GM23338 (cell line): ENCODE results near the gene NTMT2. TPM values are rescaled to one million over a fixed set of nuclear protein-coding genes. Genes with fewer than 3 reads are reported as not detected.

Experiments used
- ATAC-seq: fragments of 200-7000 bp; cut with Tn5 transposase; 3 replicates; pipeline ENCODE4 v1.9.1; 2020
- DNase-seq: peaks from one replicate; pipeline ENCODE4 v3.0.0-alpha.2; 2015; ENCODE audit warnings: low spot score
- H2AFZ ChIP-seq: fragments of 200-600 bp; sonication (generic); 2 replicates; pipeline ENCODE4 v1.8.0; 2016; ENCODE audit warnings: antibody characterized with exemption, mild to moderate bottlenecking, moderate library complexity
- H3F3A ChIP-seq: fragments of 200-600 bp; sonication (generic); replicated peaks from 2 replicates; pipeline ENCODE4 v1.8.0; 2017; ENCODE audit warnings: antibody characterized with exemption, mixed run types, low read depth
- H3K27ac ChIP-seq: fragments of 200-600 bp; sonication (generic); 2 replicates; pipeline ENCODE4 v1.6.1; 2016; ENCODE audit warnings: low read depth
- H3K27me3 ChIP-seq: fragments of 200-600 bp; sonication (generic); 2 replicates; pipeline ENCODE4 v1.8.0; 2016; ENCODE audit warnings: mild to moderate bottlenecking, mixed run types, moderate library complexity; ENCODE audit not compliant: insufficient read depth
- H3K36me3 ChIP-seq: fragments of 200-600 bp; sonication (generic); 2 replicates; pipeline ENCODE4 v1.8.0; 2016; ENCODE audit warnings: mild to moderate bottlenecking; ENCODE audit not compliant: insufficient read depth
- H3K4me1 ChIP-seq: fragments of 200-600 bp; sonication (generic); 2 replicates; pipeline ENCODE4 v1.8.0; 2016; ENCODE audit warnings: mild to moderate bottlenecking, moderate library complexity; ENCODE audit not compliant: insufficient read depth
- H3K4me2 ChIP-seq: fragments of 200-600 bp; sonication (generic); 2 replicates; pipeline ENCODE4 v1.7.1; 2017; ENCODE audit warnings: mixed run types
- H3K4me3 ChIP-seq: fragments of 200-600 bp; sonication (generic); 2 replicates; pipeline ENCODE4 v1.6.1; 2016; ENCODE audit warnings: mixed run types
- H3K79me2 ChIP-seq: fragments of 200-600 bp; sonication (generic); replicated peaks from 2 replicates; pipeline ENCODE4 v1.8.0; 2017; ENCODE audit warnings: mild to moderate bottlenecking; ENCODE audit not compliant: insufficient read depth
- H3K9me2 ChIP-seq: fragments of 200-600 bp; sonication (generic); 2 replicates; pipeline ENCODE4 v1.8.0; 2017; ENCODE audit not compliant: insufficient read depth
- H4K20me1 ChIP-seq: fragments of 200-600 bp; sonication (generic); replicated peaks from 2 replicates; pipeline ENCODE4 v1.8.0; 2017; ENCODE audit warnings: mild to moderate bottlenecking; ENCODE audit not compliant: insufficient read depth
- H3K27ac Mint-ChIP-seq: 2 replicates; pipeline ENCODE4 v1.8.0; 2020; ENCODE audit warnings: inconsistent platforms, mild to moderate bottlenecking, moderate library complexity, mixed read lengths
- H3K27me3 Mint-ChIP-seq: 3 replicates; pipeline ENCODE4 v1.8.0; 2022; ENCODE audit warnings: low read depth, mild to moderate bottlenecking, moderate library complexity, mixed read lengths, inconsistent platforms; ENCODE audit not compliant: insufficient read depth, poor library complexity
- H3K36me3 Mint-ChIP-seq: 3 replicates; pipeline ENCODE4 v1.8.0; 2021; ENCODE audit warnings: low read depth, mild to moderate bottlenecking, inconsistent platforms, moderate library complexity, mixed read lengths
- H3K4me1 Mint-ChIP-seq: 3 replicates; pipeline ENCODE4 v1.8.0; 2020; ENCODE audit warnings: mild to moderate bottlenecking, inconsistent platforms, mixed read lengths
- H3K4me3 Mint-ChIP-seq: 3 replicates; pipeline ENCODE4 v1.8.0; 2021; ENCODE audit warnings: moderate library complexity, mild to moderate bottlenecking, inconsistent platforms, mixed read lengths
- H3K9me3 Mint-ChIP-seq: 3 replicates; pipeline ENCODE4 v1.8.0; 2020; ENCODE audit warnings: moderate library complexity, mild to moderate bottlenecking, inconsistent platforms, mixed read lengths
- CREB1 ChIP-seq: fragments of 250-450 bp; sonication (Bioruptor Pico); IDR thresholded peaks from 2 replicates; pipeline ENCODE4 v1.5.0; 2020; ENCODE audit warnings: low read depth, mild to moderate bottlenecking, moderate library complexity
- EZH2phosphoT487 ChIP-seq: fragments of 200-600 bp; sonication (generic); IDR thresholded peaks from one replicate; pipeline ENCODE4 v1.8.1; 2018; ENCODE audit warnings: antibody characterized with exemption; ENCODE audit not compliant: unreplicated experiment
- JUNB ChIP-seq: IDR thresholded peaks from one replicate; pipeline ENCODE4 v1.6.1; 2016; ENCODE audit warnings: antibody characterized with exemption; ENCODE audit not compliant: unreplicated experiment
- NANOG ChIP-seq: IDR thresholded peaks from 2 replicates; pipeline ENCODE4 v1.6.1; 2016; ENCODE audit warnings: antibody characterized with exemption, borderline replicate concordance
- POLR2AphosphoS5 ChIP-seq: IDR thresholded peaks from 2 replicates; pipeline ENCODE4 v1.6.1; 2016; ENCODE audit warnings: antibody characterized with exemption, low read depth
- REST ChIP-seq: IDR thresholded peaks from one replicate; pipeline ENCODE4 v1.6.1; 2018; ENCODE audit warnings: antibody characterized with exemption; ENCODE audit not compliant: unreplicated experiment
- STAT1 ChIP-seq: IDR thresholded peaks from one replicate; pipeline ENCODE4 v1.6.1; 2016; ENCODE audit warnings: antibody characterized with exemption; ENCODE audit not compliant: unreplicated experiment
- ZNF114 ChIP-seq: fragments of 250-450 bp; sonication (Bioruptor Pico); IDR thresholded peaks from 2 replicates; pipeline ENCODE4 v1.5.0; 2020; ENCODE audit warnings: mild to moderate bottlenecking, moderate library complexity
- ZNF331 ChIP-seq: fragments of 250-450 bp; sonication (Bioruptor Pico); IDR thresholded peaks from 2 replicates; pipeline ENCODE4 v1.5.0; 2020; ENCODE audit warnings: low read depth, mild to moderate bottlenecking, moderate library complexity
- polyA plus RNA-seq: library from polyadenylated mRNA; unstranded; fragments of >200 nt; fragmentation: Nextera tagmentation; extraction: Ambion mirVana; gene quantifications from 2 replicates; pipeline ENCODE4 v1.2.1, GENCODE V29; 2016
- total RNA-seq: library from RNA; depleted of rRNA; stranded (reverse); fragments of >200 nt; shearing (Covaris generic); gene quantifications from 2 replicates; pipeline ENCODE4 v1.2.3, GENCODE V29; 2014
- TF ChIP-seq, protein P1 (sequence below), 2 experiments: fragments of 200-600 bp in 1 of 2; sonication (generic) in 1 of 2; conservative IDR thresholded peaks; 2 replicates each; pipeline versions ENCODE4 v1.5.1 to v1.6.1; 2016 to 2017; ENCODE audit warnings: antibody characterized with exemption in 2 of 2, low read depth in 2 of 2, mild to moderate bottlenecking in 2 of 2, moderate library complexity in 1 of 2
- TF ChIP-seq, protein P2 (sequence below): fragments of 250-450 bp; sonication (Bioruptor Pico); IDR thresholded peaks from 2 replicates; pipeline ENCODE4 v1.5.0; 2020; ENCODE audit warnings: mild to moderate bottlenecking, moderate library complexity
- TF ChIP-seq, protein P3 (sequence below): IDR thresholded peaks from 2 replicates; pipeline ENCODE4 v1.6.1; 2016; ENCODE audit warnings: antibody characterized with exemption

The NTMT2 gene
- total and polyA plus RNA-seq, 2 experiments from 2014 or later: 0.48 TPM; not detected in 1

DNA sequence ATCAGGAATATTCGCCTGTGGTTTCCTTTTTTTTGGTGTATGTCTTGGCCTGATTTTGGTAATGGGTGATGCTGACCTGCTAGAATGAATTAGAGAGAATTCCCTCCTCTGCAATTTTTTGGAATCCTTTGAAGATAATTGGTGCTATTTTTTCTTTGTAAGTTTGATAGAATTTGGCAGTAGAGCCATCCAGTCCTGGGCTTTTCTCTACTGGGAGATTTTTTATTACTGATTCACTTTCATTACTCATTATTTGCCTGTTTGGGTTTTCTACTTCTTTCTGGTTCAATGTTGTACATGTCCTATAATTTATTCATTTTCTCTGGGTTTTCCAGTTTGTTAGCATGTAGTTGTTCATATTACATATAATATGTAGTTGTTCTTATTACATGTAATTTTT lies 48.7 kb downstream of the NTMT2 start (continued):
- TF ChIP-seq REST (no peak), JUNB (no peak), ZNF331 (CRISPR knock-in tag) (no peak), STAT1 (no peak), POLR2AphosphoS5 (no peak), ZNF114 (CRISPR knock-in tag) (no peak)
- TF ChIP-seq, protein P1, sequence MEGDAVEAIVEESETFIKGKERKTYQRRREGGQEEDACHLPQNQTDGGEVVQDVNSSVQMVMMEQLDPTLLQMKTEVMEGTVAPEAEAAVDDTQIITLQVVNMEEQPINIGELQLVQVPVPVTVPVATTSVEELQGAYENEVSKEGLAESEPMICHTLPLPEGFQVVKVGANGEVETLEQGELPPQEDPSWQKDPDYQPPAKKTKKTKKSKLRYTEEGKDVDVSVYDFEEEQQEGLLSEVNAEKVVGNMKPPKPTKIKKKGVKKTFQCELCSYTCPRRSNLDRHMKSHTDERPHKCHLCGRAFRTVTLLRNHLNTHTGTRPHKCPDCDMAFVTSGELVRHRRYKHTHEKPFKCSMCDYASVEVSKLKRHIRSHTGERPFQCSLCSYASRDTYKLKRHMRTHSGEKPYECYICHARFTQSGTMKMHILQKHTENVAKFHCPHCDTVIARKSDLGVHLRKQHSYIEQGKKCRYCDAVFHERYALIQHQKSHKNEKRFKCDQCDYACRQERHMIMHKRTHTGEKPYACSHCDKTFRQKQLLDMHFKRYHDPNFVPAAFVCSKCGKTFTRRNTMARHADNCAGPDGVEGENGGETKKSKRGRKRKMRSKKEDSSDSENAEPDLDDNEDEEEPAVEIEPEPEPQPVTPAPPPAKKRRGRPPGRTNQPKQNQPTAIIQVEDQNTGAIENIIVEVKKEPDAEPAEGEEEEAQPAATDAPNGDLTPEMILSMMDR (conservative IDR thresholded peaks at IDR 0.05; ENCODE audit: low read depth in 2 of 2): no peak

GRCh38 chr1:170196490-170197236 lies 50.9 kb downstream of the NTMT2 start:
- H3K36me3 ChIP-seq: no peaks in the 10 kb centered on the region
- Mint-ChIP-seq H3K4me1 (no peaks in the 10 kb centered on the region), H3K4me3 (no peak overlapping the region), H3K27ac (no peak overlapping the region), H3K9me3 (peaks cover 3% of the 10 kb centered on the region; the same call in 1 of the 3 replicates), H3K27me3 (no peaks in the 10 kb centered on the region), H3K36me3 (no peaks in the 10 kb centered on the region)
- no peaks in the 10 kb centered on the region for H3F3A ChIP-seq
- no peak overlapping the region for H3K4me3 ChIP-seq
- no peaks in the 10 kb centered on the region for H4K20me1 ChIP-seq
- H3K9me2 ChIP-seq: no peaks in the 10 kb centered on the region
- H3K4me2 ChIP-seq: no peak overlapping the region
- no peaks in the 10 kb centered on the region for H3K79me2 ChIP-seq
- H3K4me1 ChIP-seq: no peaks in the 10 kb centered on the region
- H2AFZ ChIP-seq: no peak overlapping the region
- no peak for ATAC-seq
- DNase-seq: no peak
- H3K27me3 ChIP-seq: no peaks in the 10 kb centered on the region
- H3K27ac ChIP-seq: no peak overlapping the region
- TF ChIP-seq NANOG (no peak), POLR2AphosphoS5 (no peak), ZNF114 (CRISPR knock-in tag) (no peak), JUNB (no peak), CREB1 (CRISPR knock-in tag) (no peak), EZH2phosphoT487 (no peak)
- TF ChIP-seq, protein P2, sequence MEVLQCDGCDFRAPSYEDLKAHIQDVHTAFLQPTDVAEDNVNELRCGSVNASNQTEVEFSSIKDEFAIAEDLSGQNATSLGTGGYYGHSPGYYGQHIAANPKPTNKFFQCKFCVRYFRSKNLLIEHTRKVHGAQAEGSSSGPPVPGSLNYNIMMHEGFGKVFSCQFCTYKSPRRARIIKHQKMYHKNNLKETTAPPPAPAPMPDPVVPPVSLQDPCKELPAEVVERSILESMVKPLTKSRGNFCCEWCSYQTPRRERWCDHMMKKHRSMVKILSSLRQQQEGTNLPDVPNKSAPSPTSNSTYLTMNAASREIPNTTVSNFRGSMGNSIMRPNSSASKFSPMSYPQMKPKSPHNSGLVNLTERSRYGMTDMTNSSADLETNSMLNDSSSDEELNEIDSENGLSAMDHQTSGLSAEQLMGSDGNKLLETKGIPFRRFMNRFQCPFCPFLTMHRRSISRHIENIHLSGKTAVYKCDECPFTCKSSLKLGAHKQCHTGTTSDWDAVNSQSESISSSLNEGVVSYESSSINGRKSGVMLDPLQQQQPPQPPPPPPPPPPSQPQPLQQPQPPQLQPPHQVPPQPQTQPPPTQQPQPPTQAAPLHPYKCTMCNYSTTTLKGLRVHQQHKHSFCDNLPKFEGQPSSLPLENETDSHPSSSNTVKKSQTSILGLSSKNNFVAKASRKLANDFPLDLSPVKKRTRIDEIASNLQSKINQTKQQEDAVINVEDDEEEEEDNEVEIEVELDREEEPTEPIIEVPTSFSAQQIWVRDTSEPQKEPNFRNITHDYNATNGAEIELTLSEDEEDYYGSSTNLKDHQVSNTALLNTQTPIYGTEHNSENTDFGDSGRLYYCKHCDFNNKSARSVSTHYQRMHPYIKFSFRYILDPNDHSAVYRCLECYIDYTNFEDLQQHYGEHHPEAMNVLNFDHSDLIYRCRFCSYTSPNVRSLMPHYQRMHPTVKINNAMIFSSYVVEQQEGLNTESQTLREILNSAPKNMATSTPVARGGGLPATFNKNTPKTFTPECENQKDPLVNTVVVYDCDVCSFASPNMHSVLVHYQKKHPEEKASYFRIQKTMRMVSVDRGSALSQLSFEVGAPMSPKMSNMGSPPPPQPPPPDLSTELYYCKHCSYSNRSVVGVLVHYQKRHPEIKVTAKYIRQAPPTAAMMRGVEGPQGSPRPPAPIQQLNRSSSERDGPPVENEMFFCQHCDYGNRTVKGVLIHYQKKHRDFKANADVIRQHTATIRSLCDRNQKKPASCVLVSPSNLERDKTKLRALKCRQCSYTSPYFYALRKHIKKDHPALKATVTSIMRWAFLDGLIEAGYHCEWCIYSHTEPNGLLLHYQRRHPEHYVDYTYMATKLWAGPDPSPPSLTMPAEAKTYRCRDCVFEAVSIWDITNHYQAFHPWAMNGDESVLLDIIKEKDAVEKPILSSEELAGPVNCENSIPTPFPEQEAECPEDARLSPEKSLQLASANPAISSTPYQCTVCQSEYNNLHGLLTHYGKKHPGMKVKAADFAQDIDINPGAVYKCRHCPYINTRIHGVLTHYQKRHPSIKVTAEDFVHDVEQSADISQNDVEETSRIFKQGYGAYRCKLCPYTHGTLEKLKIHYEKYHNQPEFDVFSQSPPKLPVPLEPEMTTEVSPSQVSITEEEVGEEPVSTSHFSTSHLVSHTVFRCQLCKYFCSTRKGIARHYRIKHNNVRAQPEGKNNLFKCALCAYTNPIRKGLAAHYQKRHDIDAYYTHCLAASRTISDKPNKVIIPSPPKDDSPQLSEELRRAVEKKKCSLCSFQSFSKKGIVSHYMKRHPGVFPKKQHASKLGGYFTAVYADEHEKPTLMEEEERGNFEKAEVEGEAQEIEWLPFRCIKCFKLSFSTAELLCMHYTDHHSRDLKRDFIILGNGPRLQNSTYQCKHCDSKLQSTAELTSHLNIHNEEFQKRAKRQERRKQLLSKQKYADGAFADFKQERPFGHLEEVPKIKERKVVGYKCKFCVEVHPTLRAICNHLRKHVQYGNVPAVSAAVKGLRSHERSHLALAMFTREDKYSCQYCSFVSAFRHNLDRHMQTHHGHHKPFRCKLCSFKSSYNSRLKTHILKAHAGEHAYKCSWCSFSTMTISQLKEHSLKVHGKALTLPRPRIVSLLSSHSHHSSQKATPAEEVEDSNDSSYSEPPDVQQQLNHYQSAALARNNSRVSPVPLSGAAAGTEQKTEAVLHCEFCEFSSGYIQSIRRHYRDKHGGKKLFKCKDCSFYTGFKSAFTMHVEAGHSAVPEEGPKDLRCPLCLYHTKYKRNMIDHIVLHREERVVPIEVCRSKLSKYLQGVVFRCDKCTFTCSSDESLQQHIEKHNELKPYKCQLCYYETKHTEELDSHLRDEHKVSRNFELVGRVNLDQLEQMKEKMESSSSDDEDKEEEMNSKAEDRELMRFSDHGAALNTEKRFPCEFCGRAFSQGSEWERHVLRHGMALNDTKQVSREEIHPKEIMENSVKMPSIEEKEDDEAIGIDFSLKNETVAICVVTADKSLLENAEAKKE (CRISPR knock-in tag): no peak
- TF ChIP-seq, protein P3, sequence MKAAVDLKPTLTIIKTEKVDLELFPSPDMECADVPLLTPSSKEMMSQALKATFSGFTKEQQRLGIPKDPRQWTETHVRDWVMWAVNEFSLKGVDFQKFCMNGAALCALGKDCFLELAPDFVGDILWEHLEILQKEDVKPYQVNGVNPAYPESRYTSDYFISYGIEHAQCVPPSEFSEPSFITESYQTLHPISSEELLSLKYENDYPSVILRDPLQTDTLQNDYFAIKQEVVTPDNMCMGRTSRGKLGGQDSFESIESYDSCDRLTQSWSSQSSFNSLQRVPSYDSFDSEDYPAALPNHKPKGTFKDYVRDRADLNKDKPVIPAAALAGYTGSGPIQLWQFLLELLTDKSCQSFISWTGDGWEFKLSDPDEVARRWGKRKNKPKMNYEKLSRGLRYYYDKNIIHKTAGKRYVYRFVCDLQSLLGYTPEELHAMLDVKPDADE: no peak
